ENCODE data around the gene CSNK2A1. TPM values are rescaled to one million over a fixed set of nuclear protein-coding genes. Genes with fewer than 3 reads are reported as not detected.
"Not testable (repeated sequence)": the region's sequence is repeated elsewhere in the genome, so short reads cannot be mapped to it uniquely, and the experiment has no call there.

Gene CSNK2A1
- polyA plus RNA-seq, 5 donors, result 103 to 163 (median 140) TPM

DNA sequence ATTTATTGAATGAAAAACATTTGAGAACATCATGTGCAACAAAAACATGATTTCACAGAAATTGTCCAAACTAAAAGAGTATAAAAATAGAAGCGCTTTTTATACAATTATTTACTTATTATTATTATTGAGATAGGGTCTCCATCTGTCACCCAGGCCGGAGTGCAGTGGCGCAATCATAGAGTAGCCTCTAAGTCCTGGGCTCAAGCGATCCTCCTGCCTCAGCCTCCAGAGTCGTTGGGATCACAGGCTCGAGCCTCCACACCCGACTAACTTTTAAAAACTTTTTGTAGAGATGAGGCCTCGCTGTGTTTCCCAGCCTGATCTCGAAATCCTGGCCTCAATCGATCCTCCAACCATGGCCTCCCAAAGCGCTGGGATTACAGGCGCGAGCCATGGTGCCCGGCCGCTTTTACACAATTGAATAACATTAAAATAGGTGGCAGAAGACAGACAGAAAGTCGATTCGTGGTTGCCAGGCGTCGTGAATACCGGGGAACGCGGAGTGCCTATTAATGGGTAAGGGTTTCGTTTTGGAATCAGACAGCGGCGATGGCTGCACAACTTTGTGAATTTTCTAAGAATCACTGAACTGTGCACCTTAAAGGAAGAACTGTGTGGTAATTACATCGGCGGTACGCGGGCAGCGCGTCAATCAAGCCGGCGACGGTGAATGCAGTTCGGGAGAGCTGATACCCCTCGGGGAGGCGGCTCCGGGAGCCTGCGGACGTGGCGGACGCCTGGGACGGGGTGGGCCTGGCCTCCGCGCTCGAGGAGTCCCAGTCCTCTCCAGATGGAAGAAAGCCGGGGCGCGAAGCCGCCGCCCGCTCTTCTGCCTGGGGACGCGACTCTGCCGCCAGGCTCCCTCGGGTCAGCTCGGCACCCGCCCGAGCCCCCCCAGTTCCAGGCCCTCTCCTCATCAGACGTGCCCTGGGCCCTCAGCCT lies 82.1 kb downstream of the CSNK2A1 start:
- peak in 1 of 2 donors; percentile 58 for DNase-seq

DNA sequence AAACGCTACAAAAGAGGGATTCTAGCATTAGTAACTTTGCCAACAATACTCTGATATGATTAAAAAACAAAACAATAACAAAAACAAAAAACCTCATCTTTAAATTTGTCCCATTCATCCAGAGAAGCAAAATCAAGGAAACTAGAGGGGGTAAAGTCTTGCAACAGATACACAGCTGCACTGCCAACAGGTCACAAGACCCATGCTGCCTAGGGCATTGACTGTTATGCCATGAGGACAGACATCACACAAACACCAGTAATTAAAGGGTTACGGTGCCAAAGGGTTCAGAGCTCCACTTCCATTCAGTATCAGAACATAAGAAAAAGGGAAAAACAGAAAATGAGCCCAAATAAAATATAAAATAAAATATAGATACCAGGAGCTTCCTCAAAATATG lies 82.9 kb downstream of the CSNK2A1 start:
- no peak for DNase-seq

DNA sequence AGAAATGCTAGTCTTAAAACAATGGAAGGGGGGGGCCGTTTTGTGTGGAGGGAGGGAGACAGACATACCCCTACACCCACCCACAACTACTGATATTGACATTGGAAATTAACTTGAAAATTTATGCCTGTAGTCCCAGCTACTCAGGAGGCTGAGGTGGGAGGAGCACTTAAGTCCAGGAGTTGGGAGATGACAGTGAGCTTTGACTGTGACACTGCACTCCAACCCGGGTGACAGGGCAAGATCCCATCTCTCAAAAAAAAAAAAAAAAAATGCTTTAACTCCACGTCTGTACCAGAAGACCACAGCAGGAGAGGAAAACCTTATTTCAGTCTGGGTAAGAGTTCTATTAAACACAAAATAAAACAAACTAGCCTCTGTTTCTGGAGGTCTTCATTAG lies 83.4 kb downstream of the CSNK2A1 start:
- DNase-seq, result no peak

DNA sequence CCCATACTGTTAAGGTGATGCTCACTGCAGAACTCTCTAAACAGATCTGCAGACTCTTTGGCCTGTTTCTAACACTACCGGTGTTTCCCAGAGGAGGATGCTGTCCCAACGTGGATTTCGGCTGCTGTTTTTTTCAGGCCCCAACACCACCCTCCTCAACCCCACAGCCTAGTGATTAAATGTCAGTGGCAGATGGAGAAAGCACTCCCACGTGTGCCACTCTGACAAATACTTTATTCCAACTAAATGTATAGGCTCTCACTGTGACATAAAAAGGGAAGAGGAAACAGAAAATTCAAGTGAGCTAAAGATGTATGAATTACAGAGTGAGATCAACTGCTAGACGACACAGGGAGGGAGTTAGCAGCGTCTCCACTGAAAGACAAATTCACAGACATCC lies 84.8 kb downstream of the CSNK2A1 start:
- DNase-seq, result no peak

DNA sequence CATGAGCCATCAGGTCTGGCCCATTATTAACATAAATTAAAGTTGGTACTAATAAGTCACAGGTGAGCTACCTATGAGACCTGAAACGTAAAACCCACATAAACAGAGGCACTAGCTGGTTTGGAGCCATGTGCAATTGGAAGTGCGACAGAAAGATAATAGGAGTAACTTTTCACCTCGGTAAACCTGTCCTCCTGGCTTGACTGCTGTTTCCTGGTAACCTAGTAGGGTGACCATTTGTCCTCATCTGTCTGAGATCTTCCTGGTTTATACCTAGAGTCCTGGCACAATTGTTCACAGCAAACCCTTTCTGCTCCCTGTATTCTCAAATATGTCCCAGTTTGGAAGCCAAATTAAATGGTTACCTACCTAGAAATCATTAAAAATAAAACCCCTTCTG lies 88.6 kb downstream of the CSNK2A1 start:
- DNase-seq, result no peak

DNA sequence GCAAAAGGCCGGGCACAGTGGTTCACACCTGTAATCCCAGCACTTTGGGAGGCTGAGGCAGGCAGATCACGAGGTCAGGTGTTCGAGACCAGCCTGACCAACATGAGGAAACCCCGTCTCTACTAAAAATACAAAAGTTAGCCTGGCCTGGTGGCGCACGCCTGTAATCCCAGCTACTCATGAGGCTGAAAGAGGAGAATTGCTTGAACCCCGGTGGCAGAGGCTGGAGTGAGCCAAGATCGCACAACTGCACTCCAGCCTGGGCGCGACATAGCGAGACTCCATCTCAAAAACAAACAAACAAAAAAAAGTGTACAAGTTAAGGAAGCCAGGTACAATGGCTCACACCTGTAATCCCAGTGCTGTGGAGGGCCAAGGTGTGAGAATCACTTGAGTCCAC lies 91.6 kb downstream of the CSNK2A1 start:
- not testable (repeated sequence) for DNase-seq

DNA sequence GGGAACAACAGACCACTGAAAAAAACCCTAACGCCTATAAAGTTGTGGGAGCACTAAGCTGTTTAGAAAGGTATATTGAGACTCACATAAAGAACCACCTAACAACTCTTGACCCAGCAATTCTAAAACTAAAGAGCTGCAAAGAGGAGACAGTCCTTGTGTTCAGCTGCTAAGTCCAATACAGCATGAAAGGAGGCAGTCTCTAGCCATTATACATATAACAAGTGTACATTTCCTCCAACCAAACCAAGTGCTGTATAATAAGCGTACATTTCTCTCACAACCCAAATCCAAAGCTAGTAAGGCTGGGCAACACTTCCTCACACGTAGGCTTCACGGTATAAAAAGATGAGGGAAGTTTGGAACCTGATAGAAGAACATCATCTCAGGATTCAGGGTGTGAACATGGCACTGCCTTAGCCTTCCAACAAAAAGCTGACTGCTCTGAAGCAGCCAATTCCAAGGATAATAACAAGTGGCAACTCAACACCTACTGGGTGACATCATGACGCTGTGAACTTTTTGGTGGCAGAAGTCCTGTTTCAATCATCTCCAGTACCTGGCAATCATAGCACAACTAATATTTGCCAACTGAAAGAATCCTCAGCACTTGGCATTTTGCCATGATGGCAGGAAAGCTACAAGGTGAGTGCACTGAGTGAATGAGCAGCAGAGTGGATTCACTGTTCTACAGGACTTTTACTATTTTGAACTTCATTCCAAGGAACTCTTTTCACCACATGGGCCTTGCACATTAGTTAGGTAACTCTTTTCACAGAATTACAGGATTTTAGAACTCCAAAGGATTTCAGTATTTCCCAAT lies 97.9 kb downstream of the CSNK2A1 start:
- DNase-seq, result no peak

DNA sequence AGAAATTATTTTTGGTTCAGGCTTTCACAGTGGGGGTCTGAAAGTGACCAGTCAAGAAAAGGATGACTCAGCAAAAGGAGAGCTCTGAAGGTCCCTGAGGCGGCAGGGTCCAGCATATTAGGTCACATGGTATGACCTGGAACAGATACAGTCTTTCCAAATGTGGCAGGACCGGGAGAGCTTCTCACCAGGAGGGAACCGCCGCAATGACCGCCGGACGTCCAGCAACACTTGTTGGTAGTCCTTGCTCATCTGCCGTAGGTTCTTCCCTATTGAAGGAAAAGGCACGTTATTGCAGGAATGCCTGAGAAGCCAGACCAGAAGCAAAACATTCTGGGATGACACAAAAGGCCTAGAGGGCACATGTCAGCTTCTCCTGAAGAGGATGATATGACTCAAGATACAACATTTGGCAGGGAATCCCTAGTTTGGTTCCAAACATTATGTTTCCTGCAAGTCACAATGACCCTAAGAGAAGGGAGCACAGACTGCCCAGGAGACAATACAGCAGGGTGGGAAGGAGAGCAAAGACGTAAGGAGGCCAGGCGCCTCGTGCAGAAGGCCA lies 98.6 kb downstream of the CSNK2A1 start:
- no peak for DNase-seq

DNA sequence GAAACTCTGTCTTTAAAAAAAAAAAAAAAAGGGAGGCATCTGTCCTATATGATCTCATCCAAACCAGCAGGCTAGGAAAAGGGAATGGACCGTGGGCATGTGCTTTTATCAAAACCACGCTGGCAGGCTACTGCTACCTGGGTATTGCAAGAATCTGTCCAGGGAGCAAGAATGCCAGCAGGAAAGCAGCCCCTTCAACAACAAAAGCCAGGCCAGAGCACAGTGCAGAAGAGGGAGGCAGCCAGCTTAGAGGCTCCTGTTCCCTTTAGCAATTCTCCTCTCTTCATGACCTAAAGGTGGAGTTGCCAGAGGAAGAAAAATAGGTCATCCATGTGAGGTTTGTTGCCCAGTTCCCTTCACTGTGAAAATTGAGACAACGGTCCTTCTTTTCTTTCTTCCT lies 99.5 kb downstream of the CSNK2A1 start:
- DNase-seq, result no peak

DNA sequence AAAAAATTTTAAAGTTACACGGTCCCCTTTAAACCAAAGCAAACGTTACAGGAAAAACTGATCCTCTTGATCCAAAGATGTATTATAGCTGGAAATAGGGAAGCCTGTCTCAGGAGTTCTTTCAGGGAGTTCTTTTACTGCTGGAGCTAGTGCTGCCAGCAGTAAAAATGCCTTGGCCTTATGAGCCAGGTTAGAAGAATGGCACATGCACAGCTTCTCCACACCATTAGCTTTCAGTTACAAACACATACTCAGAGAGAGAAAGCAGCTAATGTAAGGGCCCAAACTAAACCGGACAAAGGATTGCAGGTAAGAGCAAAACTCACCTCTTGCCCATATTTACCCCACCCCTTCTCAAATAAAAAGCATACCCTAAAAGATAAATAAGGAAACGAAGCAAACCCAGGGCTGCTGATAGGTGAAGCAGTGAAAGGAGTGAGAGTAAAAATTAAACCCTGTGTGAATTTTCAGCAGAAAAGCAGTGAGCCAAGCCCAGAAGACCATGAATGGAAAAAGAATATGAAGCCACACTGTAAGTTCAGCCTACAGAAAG lies 100.3 kb downstream of the CSNK2A1 start:
- DNase-seq, result no peak

DNA sequence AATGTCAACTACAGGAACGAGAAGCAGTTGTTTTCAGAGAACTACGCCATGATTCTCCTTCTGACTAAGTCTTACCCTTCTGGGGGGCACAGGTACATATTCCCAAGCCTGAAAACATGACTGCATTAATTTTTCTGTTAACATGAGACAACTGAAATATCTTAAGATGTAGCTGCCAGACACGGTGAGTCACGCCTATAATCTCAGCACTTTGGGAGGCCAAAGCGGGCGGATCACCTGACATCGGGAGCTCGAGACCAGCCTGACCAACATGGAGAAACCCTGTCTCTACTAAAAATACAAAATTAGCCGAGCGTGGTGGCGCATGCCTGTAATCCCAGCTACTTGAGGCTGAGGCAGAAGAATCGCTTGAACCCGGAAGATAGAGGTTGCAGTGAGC lies 103.0 kb downstream of the CSNK2A1 start:
- DNase-seq, result no peak

DNA sequence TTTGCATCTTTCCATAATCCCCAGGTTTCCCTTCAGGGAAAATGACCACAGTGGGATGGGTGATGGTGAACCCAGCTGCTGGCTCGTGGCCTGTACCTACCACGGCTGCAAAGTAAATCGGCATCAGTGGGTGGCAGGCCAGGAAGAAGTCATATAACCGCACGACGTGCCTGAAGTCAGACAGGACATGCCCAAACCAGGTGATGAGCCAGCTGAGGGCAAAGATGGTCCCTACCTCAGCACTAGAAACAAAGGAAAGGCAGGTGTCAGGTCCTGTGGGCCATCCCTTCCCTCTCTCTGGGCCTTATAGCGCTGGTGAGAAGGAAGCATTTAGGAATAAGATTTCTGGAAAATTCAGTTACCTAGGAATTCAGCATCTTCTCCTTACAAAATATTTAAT lies 103.4 kb downstream of the CSNK2A1 start:
- no peak for DNase-seq

DNA sequence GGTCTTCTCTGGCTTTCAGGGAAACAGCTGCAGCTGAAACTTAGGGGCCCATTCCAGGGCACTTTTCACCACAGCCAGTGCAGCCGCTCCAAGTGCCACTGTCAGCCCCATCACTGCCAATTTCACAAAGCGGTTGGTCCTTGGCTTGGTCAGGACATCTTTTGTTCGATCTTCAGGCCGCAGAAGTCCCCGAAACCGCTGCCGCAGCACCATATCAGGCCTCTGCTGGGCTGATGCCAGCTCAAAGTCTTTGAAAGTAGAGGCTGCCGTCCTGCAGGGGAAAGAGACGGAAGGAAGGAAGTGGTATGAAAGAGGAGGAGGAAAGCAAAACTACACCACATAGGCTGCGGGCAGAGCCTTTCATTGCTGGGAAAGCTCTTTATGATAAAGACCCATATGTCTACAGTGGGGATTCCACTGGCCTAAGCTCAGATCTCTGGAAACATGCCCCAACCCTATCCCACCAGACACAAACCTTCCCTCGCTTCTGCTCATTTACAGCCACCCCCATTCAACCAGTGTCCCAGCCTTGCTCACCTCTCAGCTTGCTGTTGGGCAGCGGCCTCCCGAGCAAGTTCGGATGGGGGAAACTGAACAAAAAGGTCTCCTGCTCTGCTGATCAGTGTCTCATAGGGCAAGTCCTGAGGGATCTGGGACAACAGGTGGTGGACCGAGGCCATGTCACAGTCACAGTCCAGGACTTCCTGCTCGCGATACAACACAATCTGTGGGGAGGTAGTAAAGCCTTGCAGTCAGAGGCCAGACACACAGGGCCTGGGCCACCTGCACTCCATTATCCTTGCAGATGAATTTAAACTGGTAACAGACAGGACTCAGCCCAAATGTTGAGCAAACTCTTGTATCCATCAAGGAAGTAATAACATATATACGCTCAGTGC lies 104.8 kb downstream of the CSNK2A1 start:
- DNase-seq, result no peak

DNA sequence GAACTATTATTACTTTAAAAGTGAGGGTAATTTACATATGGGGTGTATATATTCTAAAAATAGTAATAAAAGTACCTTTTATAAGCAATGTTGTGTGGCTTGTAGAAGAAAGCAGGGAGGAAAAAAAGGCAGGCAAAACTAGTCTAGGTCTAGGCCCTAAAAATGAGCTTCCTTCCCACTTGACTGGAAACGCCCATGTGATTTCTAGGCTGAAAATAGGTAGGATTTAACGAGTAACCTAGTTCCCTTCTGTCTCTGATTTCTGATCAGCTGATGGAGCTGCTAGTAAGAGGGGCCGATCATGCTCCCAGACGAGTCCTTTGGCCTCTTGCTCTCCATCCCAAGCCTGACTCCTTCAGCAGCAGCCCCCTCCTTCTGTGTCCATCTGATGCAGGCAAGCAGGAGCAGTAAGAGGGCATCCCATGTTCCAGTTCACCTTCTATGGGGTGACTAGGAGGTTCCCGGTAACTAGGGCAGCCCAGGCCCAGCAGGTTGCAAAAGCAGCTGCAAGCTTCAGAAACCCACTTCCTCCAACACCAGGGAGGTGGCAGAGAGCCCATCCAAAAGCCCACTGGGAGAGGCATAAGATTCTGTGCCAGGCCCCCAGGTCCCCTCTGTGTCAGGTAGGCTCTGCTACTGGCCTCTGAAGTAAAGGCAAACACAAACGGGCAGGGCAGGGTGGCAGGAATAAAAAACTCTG lies 105.7 kb downstream of the CSNK2A1 start:
- DNase-seq, result no peak

DNA sequence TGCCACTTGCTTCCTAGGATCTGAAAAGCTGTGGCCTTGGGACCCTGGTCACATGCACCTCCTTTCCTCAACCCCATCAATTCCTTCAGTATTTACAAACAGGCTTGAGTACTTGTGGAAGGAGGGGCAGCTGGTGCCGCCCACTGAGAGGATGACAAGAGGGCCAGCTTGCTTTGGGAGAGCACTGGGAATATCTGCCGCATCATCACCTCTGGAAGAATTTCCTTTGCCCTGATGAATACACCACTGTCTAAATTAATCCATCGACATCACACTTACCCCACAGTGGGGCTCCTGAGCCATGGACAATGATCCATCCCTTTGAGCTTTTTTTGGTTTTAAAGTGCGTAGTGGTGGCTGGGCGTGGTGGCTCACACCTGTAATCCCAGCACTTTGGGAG lies 107.1 kb downstream of the CSNK2A1 start:
- no peak for DNase-seq

DNA sequence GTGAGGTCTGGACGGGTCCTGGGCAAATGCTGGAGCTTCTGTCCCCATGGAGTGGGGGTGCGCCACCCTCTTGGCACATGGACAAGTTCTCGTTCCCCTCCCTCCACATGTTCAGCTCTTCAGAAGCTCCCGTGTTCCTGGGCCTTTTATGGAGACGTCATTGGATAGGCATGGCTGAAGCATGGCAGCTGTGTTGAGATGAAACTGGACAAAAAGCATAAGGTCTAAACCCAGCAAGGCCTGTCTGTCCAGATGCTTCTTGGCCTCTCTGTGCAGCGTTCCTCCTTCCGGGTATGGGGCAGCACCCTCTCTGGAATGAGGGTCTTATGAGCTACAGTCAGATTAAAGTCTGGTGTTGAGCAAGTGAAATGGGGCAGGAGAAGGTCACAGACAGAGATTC lies 108.0 kb downstream of the CSNK2A1 start:
- DNase-seq, result no peak

DNA sequence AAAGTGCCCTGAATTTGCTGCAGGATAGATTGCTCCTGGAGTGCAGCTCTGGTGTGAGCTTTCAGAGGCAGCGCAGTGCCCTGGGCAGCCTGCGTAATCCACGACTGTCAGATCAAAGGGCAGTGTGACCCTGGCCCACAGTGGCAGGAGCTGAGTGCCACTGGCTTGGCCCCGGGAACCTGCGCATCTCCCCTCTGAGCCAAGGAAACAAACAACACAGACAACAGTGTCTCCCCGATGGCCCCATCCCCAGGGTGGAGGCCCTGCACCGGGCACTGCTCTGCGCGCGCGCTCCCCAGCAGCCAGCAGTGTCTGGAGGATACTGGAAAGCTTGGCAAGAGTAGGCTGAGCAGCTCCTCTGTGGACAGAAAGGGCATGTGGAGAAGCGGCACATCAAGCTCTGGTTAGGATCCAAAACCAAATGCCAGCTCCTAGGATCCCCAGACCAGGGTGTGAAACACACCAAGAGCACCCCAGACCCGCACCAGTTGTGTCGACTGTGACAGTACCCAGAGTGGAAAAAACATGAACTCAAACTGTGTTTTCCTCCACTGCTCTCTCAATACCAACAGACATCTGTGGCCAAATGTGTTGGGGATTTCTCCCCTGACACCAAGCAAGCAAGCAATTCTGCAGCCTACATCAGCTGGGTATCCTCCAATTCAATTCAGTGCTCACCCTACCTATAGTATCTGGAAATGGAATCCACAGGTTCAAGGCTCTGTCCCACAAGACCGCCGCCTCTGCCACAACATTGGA lies 108.8 kb downstream of the CSNK2A1 start:
- no peak for DNase-seq

DNA sequence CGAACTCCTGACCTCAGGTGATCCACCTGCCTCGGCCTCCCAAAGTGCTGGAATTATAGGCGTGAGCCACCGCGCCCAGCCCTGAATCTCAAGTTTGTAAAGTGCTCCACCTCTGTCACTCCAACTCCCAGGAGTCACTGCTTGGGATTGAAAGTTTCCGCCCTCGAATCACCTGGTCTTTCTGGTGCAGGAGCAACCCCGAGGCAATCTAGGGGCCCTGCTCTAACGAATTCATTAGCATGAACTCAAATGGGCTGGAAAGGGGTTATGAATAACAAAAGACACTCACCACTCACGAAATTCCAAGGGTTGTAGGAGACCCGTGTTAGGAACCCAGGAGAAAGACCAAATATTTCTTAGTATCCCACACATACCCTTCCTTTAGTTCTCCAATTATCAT lies 109.4 kb downstream of the CSNK2A1 start:
- DNase-seq, result no peak

DNA sequence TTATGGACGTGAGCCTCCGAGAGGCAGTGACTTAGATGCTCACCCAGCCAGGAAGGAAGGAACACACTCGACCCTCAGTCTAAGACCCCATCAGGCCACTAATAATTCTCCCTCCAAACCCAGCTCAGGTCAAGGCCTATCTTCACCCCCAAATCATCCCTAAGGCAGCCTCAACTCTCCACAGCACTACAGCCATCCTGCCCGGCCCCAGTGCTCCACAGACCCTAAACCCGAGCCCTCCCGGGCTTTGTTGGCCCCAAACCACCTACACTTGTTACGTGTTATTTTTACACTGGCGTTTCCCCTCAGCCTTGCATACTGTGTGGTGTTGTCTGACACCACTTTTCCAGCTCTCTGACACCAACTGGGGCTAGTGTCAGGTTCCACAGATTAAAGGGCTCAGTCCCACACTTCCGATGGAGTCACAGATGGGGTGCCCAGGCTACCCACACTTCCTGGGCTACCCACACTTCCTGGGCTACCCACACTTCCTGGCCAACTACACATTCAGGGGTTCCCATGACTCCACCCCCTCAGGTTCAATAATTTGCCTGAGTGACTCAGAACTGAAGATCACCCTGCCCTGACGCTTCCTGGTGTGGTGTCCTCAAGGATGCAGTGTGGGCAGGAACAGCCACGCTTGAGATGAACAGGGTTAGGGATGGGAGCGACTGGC lies 110.2 kb downstream of the CSNK2A1 start:
- DNase-seq, result no peak
